Common myeloid progenitor, CD34-positive (primary cell): ENCODE results near the gene AANAT.

ENCODE experiments used
- CTCF ChIA-PET: fragments of 350-600 bp; sonication (Branson Sonifier 250); formaldehyde crosslinking; loops from one replicate; lab custom pipeline; 2021; ENCODE audit warnings: antibody characterized with exemption; lab: Charles Lee
- POLR2A ChIA-PET: fragments of 350-600 bp; sonication (Branson Sonifier 250); formaldehyde crosslinking; loops from one replicate; lab custom pipeline; 2021; ENCODE audit warnings: antibody characterized with exemption; lab: Charles Lee
- DNase-seq, 3 donors: peaks; one replicate each; pipeline versions ENCODE4 v3.0.0 to v3.0.0-alpha.2; 2013
- H3K27ac ChIP-seq, 2 experiments: 1 replicate in 1 of 2; 2 replicates in 1 of 2; pipeline ENCODE4 v1.7.0; 2013; ENCODE audit warnings: inconsistent platforms in 2 of 2, low read length in 2 of 2, mild to moderate bottlenecking in 2 of 2, low read depth in 1 of 2, moderate library complexity in 1 of 2; ENCODE audit not compliant: severe bottlenecking in 2 of 2, insufficient read depth in 1 of 2, poor library complexity in 1 of 2
- H3K27me3 ChIP-seq, 5 experiments: replicated peaks in 2 of 5; 1 replicate in 3 of 5; 2 replicates in 2 of 5; pipeline versions ENCODE4 v1.6.1 to v1.7.0; 2013; ENCODE audit warnings: low read length in 4 of 5, mild to moderate bottlenecking in 2 of 5, moderate library complexity in 2 of 5, inconsistent platforms in 1 of 5; ENCODE audit not compliant: insufficient read depth in 5 of 5, control insufficient read depth in 4 of 5
- H3K36me3 ChIP-seq, 4 experiments: 1 replicate in 2 of 4; 2 replicates in 2 of 4; pipeline versions ENCODE4 v1.6.1 to v1.7.0; 2013; ENCODE audit warnings: low read length in 3 of 4, control low read depth in 1 of 4, mild to moderate bottlenecking in 1 of 4; ENCODE audit not compliant: control insufficient read depth in 4 of 4, insufficient read depth in 4 of 4
- H3K4me1 ChIP-seq, 4 experiments: 1 replicate in 3 of 4; 2 replicates in 1 of 4; pipeline versions ENCODE4 v1.6.1 to v1.7.1; 2013; ENCODE audit warnings: low read length in 3 of 4, mild to moderate bottlenecking in 3 of 4, control low read depth in 1 of 4, inconsistent platforms in 1 of 4, moderate library complexity in 1 of 4; ENCODE audit not compliant: control insufficient read depth in 4 of 4, insufficient read depth in 4 of 4; ENCODE audit errors: control extremely low read depth in 1 of 4
- H3K4me3 ChIP-seq, 7 experiments: 1 replicate in 4 of 7; 2 replicates in 3 of 7; pipeline versions ENCODE4 v1.5.1 to v1.7.0; 2013; ENCODE audit warnings: mild to moderate bottlenecking in 7 of 7, low read length in 6 of 7, moderate library complexity in 6 of 7, inconsistent platforms in 2 of 7, low read depth in 2 of 7, control low read depth in 1 of 7; ENCODE audit not compliant: insufficient read depth in 4 of 7, control insufficient read depth in 1 of 7; ENCODE audit errors: extremely low read depth in 1 of 7
- H3K9me3 ChIP-seq, 5 experiments: 1 replicate in 4 of 5; 2 replicates in 1 of 5; pipeline versions ENCODE4 v1.6.1 to v1.7.1; 2013; ENCODE audit warnings: low read length in 4 of 5, mild to moderate bottlenecking in 2 of 5, inconsistent platforms in 1 of 5, low read depth in 1 of 5, moderate library complexity in 1 of 5; ENCODE audit not compliant: control insufficient read depth in 4 of 5, insufficient read depth in 2 of 5; ENCODE audit errors: control extremely low read depth in 1 of 5
- WGBS: methylation state at CpG from one replicate; pipeline ENCODE4 v1.1.5; 2013; ENCODE audit not compliant: insufficient coverage; 5-methylcytosine and 5-hydroxymethylcytosine counted together

The AANAT gene

DNA sequence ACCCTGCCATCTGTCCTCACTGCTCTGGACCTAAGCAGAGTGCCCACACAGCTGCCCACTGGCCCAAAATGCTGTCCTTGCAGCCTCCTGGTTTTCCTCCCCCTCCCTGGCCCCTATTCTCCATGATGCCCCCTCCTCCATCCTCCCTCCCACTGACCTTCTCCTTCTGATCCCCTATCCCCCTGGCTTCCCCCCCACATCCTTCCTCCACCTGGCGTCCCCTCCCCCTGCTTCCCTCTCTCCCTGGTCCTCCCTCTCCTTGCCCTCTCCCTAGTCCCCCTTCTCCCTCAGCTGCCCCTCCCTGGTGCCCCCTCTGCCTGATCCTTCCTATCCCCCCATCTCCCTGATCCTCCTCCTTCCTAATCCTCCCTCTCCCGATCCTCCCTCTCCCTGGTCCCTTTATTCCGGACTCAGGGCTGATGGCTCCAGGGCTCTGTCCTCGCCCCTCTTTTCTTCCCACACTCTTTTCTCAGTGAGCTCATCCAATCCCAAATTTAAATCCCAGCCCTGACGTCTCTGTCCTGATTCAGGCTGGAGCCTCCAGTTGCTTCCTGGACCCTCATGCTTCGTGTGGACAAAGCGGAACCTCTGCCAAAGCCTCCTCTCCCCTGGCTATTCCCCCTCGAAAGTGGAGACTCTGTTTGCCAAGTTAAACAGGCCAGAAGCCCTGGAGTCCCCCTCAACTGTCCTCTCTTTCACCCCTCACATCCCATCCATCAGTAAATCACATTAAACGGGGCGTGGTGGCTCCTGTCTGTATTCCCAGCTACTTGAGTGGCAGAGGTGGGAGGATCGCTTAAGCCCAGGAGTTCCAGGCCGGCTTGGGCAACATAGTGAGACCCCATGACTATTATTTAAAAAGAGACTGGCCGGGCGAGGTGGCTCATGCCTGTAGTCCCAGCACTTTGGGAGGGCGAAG lies 51.9 kb downstream of the AANAT start:
- 98% methylated on average over 12 of the region's 15 CpGs for WGBS
- ChIA-PET POLR2A (interaction anchor here (0.5 kb wide), 1 partner anchor 1177 kb away, joined by 3 read pairs; no protein-coding TSS in a partner anchor), CTCF (interaction anchor here (1.5 to 7.9 kb wide), 5 partner anchors 9 to 104 kb away, joined by 5 to 92 read pairs (median 59); no protein-coding TSS in a partner anchor)

More for the DNA sequence above, 51.9 kb downstream of the AANAT start:
- Histone ChIP-seq H3K4me1 (peaks cover 0 to 34% (median 28%) of the 10 kb centered on the region in 4 experiments), H3K27me3 (no peaks in the 10 kb centered on the region), H3K4me3 (no peak overlapping the region), H3K27ac (no peak overlapping the region), H3K36me3 (no peaks in the 10 kb centered on the region), H3K9me3 (no peaks in the 10 kb centered on the region)
- no peak for DNase-seq
